ENCODE results near the gene ACACA.
A peak's percentile ranks its signal among the peaks of the same experiment; 100 is the strongest.

ACACA gene

DNA sequence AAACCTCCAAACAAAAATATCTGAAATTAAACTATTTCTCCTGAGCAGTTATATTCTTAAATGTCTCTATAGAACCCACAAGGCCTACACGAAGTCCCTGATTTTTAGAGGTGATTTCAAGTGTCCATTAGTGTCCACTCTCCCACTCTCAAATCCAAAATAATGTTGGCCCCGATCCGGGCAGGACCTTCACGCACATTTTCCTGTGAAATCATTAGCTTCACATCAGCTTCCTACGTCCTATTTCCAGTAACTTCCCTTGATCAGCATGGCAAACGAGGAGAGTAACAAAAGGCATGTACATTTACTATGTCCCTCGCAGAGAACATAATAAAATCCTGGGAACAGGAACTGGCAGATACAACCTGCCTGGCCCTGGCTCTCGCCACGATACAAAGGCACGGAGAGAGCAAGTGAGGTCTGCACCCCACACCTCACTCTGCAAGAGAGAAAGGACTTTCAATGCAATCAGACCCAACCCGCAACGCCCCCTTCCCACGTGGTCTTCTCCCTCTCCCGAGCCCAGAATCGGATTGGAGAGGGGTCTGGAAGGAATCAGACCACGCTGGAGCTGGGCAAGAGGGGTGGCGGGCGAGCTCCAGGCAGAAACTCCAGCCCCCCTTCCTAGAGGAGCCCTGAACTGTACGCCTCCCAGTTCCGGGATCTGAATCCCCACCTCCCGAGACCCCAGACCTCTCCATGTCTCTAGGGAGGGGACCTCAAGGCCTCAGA is 48.4 kb downstream of the ACACA start:
- H3K4me3 ChIP-seq (ENCODE audit: low read depth, low read length), result peak overlapping the region; percentile 66
- H3K36me3 ChIP-seq (ENCODE audit: control insufficient read depth in 2 of 2, insufficient read depth in 1 of 2, low read length in 2 of 2), result no peaks in the 10 kb centered on the region; a peak in 1 of 3 replicates
- peak overlapping the region; percentile 87 for H3K27ac ChIP-seq (ENCODE audit: extremely low read depth, low read depth, low read length)
- CTCF ChIA-PET, result interaction anchor here (0.6 to 1.1 kb wide), 4 partner anchors 15 to 448 kb away, joined by 3 to 5 read pairs (median 3); partner anchors contain the start of genes ACACA and TADA2A
- POLR2A ChIA-PET, result interaction anchor here (0.5 to 1.8 kb wide), 16 partner anchors 9 to 757 kb away, joined by 3 to 9 read pairs (median 4); partner anchors contain the start of genes ACACA, DUSP14, MRM1 and TADA2A
- H3K9me3 ChIP-seq (ENCODE audit: control insufficient read depth, insufficient read depth, low read depth, low read length), result no peaks in the 10 kb centered on the region
- H3K4me1 ChIP-seq (ENCODE audit: control insufficient read depth, insufficient read depth, low read length), result peaks cover 7% of the 10 kb centered on the region
- no peak for TF ChIP-seq ZNF2 (tag by site-specific recombination; IDR thresholded peaks at IDR 0.05)
- TF ChIP-seq, protein P1, sequence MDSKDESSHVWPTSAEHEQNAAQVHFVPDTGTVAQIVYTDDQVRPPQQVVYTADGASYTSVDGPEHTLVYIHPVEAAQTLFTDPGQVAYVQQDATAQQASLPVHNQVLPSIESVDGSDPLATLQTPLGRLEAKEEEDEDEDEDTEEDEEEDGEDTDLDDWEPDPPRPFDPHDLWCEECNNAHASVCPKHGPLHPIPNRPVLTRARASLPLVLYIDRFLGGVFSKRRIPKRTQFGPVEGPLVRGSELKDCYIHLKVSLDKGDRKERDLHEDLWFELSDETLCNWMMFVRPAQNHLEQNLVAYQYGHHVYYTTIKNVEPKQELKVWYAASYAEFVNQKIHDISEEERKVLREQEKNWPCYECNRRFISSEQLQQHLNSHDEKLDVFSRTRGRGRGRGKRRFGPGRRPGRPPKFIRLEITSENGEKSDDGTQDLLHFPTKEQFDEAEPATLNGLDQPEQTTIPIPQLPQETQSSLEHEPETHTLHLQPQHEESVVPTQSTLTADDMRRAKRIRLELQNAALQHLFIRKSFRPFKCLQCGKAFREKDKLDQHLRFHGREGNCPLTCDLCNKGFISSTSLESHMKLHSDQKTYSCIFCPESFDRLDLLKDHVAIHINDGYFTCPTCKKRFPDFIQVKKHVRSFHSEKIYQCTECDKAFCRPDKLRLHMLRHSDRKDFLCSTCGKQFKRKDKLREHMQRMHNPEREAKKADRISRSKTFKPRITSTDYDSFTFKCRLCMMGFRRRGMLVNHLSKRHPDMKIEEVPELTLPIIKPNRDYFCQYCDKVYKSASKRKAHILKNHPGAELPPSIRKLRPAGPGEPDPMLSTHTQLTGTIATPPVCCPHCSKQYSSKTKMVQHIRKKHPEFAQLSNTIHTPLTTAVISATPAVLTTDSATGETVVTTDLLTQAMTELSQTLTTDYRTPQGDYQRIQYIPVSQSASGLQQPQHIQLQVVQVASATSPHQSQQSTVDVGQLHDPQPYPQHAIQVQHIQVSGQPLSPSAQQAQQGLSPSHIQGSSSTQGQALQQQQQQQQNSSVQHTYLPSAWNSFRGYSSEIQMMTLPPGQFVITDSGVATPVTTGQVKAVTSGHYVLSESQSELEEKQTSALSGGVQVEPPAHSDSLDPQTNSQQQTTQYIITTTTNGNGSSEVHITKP (tag by site-specific recombination; IDR thresholded peaks at IDR 0.05), result peak; percentile 93
- TF ChIP-seq ZNF391 (tag by site-specific recombination; IDR thresholded peaks at IDR 0.05; ENCODE audit: borderline replicate concordance, low read depth), result no peak
- peak; percentile 95 for TF ChIP-seq ZBTB17 (tag by site-specific recombination; IDR thresholded peaks at IDR 0.05)
- TF ChIP-seq, protein P2, sequence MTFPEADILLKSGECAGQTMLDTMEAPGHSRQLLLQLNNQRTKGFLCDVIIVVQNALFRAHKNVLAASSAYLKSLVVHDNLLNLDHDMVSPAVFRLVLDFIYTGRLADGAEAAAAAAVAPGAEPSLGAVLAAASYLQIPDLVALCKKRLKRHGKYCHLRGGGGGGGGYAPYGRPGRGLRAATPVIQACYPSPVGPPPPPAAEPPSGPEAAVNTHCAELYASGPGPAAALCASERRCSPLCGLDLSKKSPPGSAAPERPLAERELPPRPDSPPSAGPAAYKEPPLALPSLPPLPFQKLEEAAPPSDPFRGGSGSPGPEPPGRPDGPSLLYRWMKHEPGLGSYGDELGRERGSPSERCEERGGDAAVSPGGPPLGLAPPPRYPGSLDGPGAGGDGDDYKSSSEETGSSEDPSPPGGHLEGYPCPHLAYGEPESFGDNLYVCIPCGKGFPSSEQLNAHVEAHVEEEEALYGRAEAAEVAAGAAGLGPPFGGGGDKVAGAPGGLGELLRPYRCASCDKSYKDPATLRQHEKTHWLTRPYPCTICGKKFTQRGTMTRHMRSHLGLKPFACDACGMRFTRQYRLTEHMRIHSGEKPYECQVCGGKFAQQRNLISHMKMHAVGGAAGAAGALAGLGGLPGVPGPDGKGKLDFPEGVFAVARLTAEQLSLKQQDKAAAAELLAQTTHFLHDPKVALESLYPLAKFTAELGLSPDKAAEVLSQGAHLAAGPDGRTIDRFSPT (tag by site-specific recombination; IDR thresholded peaks at IDR 0.05), result no peak
- TF ChIP-seq ZNF324 (tag by site-specific recombination; IDR thresholded peaks at IDR 0.05), result 0 out of 2 replicates have a peak, but pooled peaks have one; percentile 19
- no peak for TF ChIP-seq ZNF140 (tag by site-specific recombination; IDR thresholded peaks at IDR 0.05)
- TF ChIP-seq ZNF292 (tag by site-specific recombination; IDR thresholded peaks at IDR 0.05; ENCODE audit: borderline replicate concordance, low read depth), result no peak
- TF ChIP-seq, protein P3, sequence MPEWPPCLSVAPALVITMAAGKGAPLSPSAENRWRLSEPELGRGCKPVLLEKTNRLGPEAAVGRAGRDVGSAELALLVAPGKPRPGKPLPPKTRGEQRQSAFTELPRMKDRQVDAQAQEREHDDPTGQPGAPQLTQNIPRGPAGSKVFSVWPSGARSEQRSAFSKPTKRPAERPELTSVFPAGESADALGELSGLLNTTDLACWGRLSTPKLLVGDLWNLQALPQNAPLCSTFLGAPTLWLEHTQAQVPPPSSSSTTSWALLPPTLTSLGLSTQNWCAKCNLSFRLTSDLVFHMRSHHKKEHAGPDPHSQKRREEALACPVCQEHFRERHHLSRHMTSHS (tag by site-specific recombination; IDR thresholded peaks at IDR 0.05), result no peak
- no peak for TF ChIP-seq ZNF521 (tag by site-specific recombination; IDR thresholded peaks at IDR 0.05)
- no peak for TF ChIP-seq TCF7L2 (IDR thresholded peaks at IDR 0.05; ENCODE audit: borderline replicate concordance, low read depth, low read length)
- TF ChIP-seq ZBTB48 (tag by site-specific recombination; IDR thresholded peaks at IDR 0.05), result 0 out of 2 replicates have a peak, but pooled peaks have one; percentile 53
- no peak for TF ChIP-seq ZNF48 (tag by site-specific recombination; IDR thresholded peaks at IDR 0.05)
- TF ChIP-seq, protein P4, sequence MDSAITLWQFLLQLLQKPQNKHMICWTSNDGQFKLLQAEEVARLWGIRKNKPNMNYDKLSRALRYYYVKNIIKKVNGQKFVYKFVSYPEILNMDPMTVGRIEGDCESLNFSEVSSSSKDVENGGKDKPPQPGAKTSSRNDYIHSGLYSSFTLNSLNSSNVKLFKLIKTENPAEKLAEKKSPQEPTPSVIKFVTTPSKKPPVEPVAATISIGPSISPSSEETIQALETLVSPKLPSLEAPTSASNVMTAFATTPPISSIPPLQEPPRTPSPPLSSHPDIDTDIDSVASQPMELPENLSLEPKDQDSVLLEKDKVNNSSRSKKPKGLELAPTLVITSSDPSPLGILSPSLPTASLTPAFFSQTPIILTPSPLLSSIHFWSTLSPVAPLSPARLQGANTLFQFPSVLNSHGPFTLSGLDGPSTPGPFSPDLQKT (IDR thresholded peaks at IDR 0.05; ENCODE audit: borderline replicate concordance, low read depth, low read length), result no peak
- no peak for TF ChIP-seq RBAK (tag by site-specific recombination; IDR thresholded peaks at IDR 0.05)
- no peak for TF ChIP-seq ZNF404 (tag by site-specific recombination; IDR thresholded peaks at IDR 0.05)
- TF ChIP-seq, protein P5, sequence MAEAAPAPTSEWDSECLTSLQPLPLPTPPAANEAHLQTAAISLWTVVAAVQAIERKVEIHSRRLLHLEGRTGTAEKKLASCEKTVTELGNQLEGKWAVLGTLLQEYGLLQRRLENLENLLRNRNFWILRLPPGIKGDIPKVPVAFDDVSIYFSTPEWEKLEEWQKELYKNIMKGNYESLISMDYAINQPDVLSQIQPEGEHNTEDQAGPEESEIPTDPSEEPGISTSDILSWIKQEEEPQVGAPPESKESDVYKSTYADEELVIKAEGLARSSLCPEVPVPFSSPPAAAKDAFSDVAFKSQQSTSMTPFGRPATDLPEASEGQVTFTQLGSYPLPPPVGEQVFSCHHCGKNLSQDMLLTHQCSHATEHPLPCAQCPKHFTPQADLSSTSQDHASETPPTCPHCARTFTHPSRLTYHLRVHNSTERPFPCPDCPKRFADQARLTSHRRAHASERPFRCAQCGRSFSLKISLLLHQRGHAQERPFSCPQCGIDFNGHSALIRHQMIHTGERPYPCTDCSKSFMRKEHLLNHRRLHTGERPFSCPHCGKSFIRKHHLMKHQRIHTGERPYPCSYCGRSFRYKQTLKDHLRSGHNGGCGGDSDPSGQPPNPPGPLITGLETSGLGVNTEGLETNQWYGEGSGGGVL (tag by site-specific recombination; IDR thresholded peaks at IDR 0.05), result no peak
- TF ChIP-seq PRDM1 (tag by site-specific recombination; IDR thresholded peaks at IDR 0.05), result peak; percentile 74
- no peak for TF ChIP-seq SALL2 (tag by site-specific recombination; IDR thresholded peaks at IDR 0.05; ENCODE audit: borderline replicate concordance)
- no peak for TF ChIP-seq ZNF701 (tag by site-specific recombination; IDR thresholded peaks at IDR 0.05)
- no peak for TF ChIP-seq BCL11B (tag by site-specific recombination; IDR thresholded peaks at IDR 0.05; ENCODE audit: low read depth)
- TF ChIP-seq IKZF3 (tag by site-specific recombination; IDR thresholded peaks at IDR 0.05), result peak; percentile 69; the same call in 1 of the 2 replicates
- no peak for TF ChIP-seq ZNF354C (tag by site-specific recombination; IDR thresholded peaks at IDR 0.05; ENCODE audit: borderline replicate concordance, low read depth)
- no peak for TF ChIP-seq HOXA7 (CRISPR knock-in tag; IDR thresholded peaks at IDR 0.05; ENCODE audit: borderline replicate concordance)
- TF ChIP-seq ZNF112 (tag by site-specific recombination; IDR thresholded peaks at IDR 0.05), result no peak
- no peak for TF ChIP-seq ZNF510 (tag by site-specific recombination; IDR thresholded peaks at IDR 0.05; ENCODE audit: insufficient replicate concordance)

Measured in HEK293 (cell line).